NCI-H2107 treated with DMSO at 0.1 percent for 48 hours (cell line): ENCODE results near the gene TENT5C.

Source experiments
- DNase-seq: peaks from one replicate; lab custom pipeline; 2025; ENCODE audit not compliant: unreplicated experiment; lab: John Stamatoyannopoulos, UW

TENT5C gene

GRCh38 chr1:117612517-117613248 is 6.8 kb downstream of the TENT5C start:
- no peak for DNase-seq

- no peak for DNase-seq
Observed at GRCh38 chr1:117613249-117613968, 7.6 kb downstream of the TENT5C start.

GRCh38 chr1:117613969-117614729 is 8.3 kb downstream of the TENT5C start:
- no peak for DNase-seq

GRCh38 chr1:117615474-117615873 is 9.6 kb downstream of the TENT5C start:
- DNase-seq: peak; percentile 66

GRCh38 chr1:117616356-117616755 is 10.5 kb downstream of the TENT5C start:
- DNase-seq: peak; percentile 30

- no peak for DNase-seq
Observed at GRCh38 chr1:117616967-117617366, 11.1 kb downstream of the TENT5C start.

GRCh38 chr1:117618450-117619122 is 12.7 kb downstream of the TENT5C start:
- no peak for DNase-seq

GRCh38 chr1:117620440-117620839 is 14.6 kb downstream of the TENT5C start:
- no peak for DNase-seq

GRCh38 chr1:117621316-117621715 is 15.5 kb downstream of the TENT5C start:
- DNase-seq: no peak

- no peak for DNase-seq
Observed at GRCh38 chr1:117622726-117623125, 16.9 kb downstream of the TENT5C start.

GRCh38 chr1:117623141-117623540 is 17.3 kb downstream of the TENT5C start:
- no peak for DNase-seq

GRCh38 chr1:117623698-117624097 is 17.9 kb downstream of the TENT5C start:
- DNase-seq: no peak

GRCh38 chr1:117627546-117628130 is 21.8 kb downstream of the TENT5C start:
- DNase-seq: peak; percentile 65

- DNase-seq: peak; percentile 33
Observed at GRCh38 chr1:117628343-117628742, 22.5 kb downstream of the TENT5C start.

- DNase-seq: peak; percentile 37
Observed at GRCh38 chr1:117629625-117630422, 24.0 kb downstream of the TENT5C start.

GRCh38 chr1:117630423-117630998 is 24.7 kb downstream of the TENT5C start:
- no peak for DNase-seq

- DNase-seq: peak; percentile 59
Observed at GRCh38 chr1:117631359-117632160, 25.7 kb downstream of the TENT5C start.

- DNase-seq: peak; percentile 100
Observed at GRCh38 chr1:117632269-117633067, 26.6 kb downstream of the TENT5C start.
